Esophagus squamous epithelium (tissue), 5 donors: Measurements from ENCODE around the gene SMC6. TPM values are rescaled to one million over a fixed set of nuclear protein-coding genes. Genes with fewer than 3 reads are reported as not detected.
A peak's percentile ranks its signal among the peaks of the same experiment; 100 is the strongest.

ENCODE experiments used
- DNase-seq: peaks from one replicate; lab custom pipeline; 2025; lab: John Stamatoyannopoulos, UW
- H3K27ac ChIP-seq, 4 donors: fragments of 200-600 bp; sonication (generic); one replicate each; pipeline ENCODE4 v1.5.1; 2016 to 2019; ENCODE audit warnings: mild to moderate bottlenecking in 1 of 4
- H3K27me3 ChIP-seq, 4 donors: fragments of 200-600 bp; sonication (generic); 1 replicate in 3 of 4; 2 replicates in 1 of 4; pipeline versions ENCODE4 v1.5.1 to v1.6.0; 2017 to 2021; ENCODE audit warnings: antibody characterized with exemption in 1 of 4
- H3K36me3 ChIP-seq, 3 donors: fragments of 200-600 bp; sonication (generic); one replicate each; pipeline ENCODE4 v1.5.1; 2016 to 2019
- H3K4me1 ChIP-seq, 3 donors: fragments of 200-600 bp; sonication (generic); one replicate each; pipeline ENCODE4 v1.5.1; 2017 to 2019
- H3K4me3 ChIP-seq, 4 donors: fragments of 200-600 bp; sonication (generic); 1 replicate in 3 of 4; 2 replicates in 1 of 4; pipeline ENCODE4 v1.5.1; 2016 to 2019; ENCODE audit warnings: mild to moderate bottlenecking in 2 of 4, moderate library complexity in 1 of 4
- H3K9me3 ChIP-seq, 3 donors: fragments of 200-600 bp; sonication (generic); one replicate each; pipeline ENCODE4 v1.5.1; 2016 to 2019
- POLR2A ChIP-seq, 4 donors: fragments of 450-650 bp; IDR thresholded peaks; one replicate each; pipeline ENCODE4 v1.6.1; 2017; ENCODE audit warnings: antibody characterized with exemption in 4 of 4, mild to moderate bottlenecking in 4 of 4, moderate library complexity in 3 of 4
- WGBS, 2 donors: methylation state at CpG; one replicate each; pipeline ENCODE4 v1.1.5; 2018; 5-methylcytosine and 5-hydroxymethylcytosine counted together
- intact Hi-C: fragments of 100-400 bp; cut with DNase I; formaldehyde crosslinking; loops from one replicate; pipeline ENCODE4 v1.15.0; 2022
- total RNA-seq, 4 donors: library from RNA; depleted of rRNA; stranded (reverse); fragments of >200 nt; gene quantifications; one replicate each; pipeline ENCODE4 v1.1.0, GENCODE V29; 2016
- TF ChIP-seq, protein P1 (sequence below), 6 experiments: fragments of 450-650 bp in 4 of 6; fragments of 200-600 bp in 2 of 6; sonication (generic) in 2 of 6; IDR thresholded peaks; one replicate each; pipeline ENCODE4 v1.5.1; 2016 to 2019; ENCODE audit warnings: antibody characterized with exemption in 6 of 6, mild to moderate bottlenecking in 4 of 6, moderate library complexity in 4 of 6
- donor health status: DM: yes; HTN: yes; CAD: no.

SMC6 gene
- total RNA-seq, 4 donors from 2014 or later = 25.3 to 40.4 (median 31.7) TPM

DNA sequence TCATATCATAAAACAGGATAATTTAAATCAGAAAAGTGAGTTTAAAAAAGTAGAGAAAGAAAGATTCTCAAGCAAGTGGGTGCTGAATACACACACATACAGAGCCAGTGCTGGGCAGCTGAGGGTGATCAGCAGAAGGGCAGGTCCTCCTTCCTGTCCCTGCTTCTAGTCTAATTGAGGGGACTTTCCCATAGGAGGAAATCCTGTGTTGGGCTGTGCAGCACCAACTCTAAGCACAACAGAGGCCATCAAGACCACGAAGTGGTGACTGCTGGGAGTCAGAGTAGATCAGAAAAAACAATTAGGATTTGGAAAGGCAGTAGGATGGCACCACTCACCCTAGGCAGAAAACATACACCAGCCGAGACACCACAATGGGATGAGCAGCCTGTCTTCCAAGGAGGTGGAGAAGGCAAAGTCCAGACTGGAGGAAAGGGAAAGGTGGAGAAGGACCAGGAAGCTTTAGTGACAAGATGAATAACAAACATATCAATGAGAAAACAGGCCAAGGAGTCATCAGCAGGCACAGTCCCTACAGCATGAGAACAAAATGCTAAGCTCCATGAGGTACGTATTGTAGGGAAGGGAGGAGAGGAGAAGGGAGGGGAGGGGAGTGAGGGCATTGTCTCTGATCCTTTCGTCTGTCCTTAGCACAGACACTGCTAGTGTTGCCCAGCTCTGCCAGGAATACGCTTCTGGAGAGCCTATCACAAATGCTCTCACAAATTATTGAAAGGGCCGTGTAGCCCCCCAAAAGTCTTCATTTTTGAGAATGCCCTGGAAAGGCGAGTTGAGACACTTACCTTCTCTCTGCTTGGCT, 45.9 kb upstream of the SMC6 start:
- 51 to 66% methylated on average over 7 of the region's 7 CpGs for WGBS, 2 donors
- Histone ChIP-seq H3K4me3 (no peak overlapping the region), H3K9me3 (no peaks in the 10 kb centered on the region), H3K27ac (no peak overlapping the region), H3K27me3 (peaks cover 0 to 22% (median 0%) of the 10 kb centered on the region in 4 donors), H3K36me3 (no peaks in the 10 kb centered on the region), H3K4me1 (peaks cover 0 to 46% (median 3%) of the 10 kb centered on the region in 3 donors)
- intact Hi-C loops = no loop called here
- no peak for TF ChIP-seq POLR2A (IDR thresholded peaks at IDR 0.05)
- TF ChIP-seq, protein P1, sequence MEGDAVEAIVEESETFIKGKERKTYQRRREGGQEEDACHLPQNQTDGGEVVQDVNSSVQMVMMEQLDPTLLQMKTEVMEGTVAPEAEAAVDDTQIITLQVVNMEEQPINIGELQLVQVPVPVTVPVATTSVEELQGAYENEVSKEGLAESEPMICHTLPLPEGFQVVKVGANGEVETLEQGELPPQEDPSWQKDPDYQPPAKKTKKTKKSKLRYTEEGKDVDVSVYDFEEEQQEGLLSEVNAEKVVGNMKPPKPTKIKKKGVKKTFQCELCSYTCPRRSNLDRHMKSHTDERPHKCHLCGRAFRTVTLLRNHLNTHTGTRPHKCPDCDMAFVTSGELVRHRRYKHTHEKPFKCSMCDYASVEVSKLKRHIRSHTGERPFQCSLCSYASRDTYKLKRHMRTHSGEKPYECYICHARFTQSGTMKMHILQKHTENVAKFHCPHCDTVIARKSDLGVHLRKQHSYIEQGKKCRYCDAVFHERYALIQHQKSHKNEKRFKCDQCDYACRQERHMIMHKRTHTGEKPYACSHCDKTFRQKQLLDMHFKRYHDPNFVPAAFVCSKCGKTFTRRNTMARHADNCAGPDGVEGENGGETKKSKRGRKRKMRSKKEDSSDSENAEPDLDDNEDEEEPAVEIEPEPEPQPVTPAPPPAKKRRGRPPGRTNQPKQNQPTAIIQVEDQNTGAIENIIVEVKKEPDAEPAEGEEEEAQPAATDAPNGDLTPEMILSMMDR (IDR thresholded peaks at IDR 0.05) = no peak
- DNase-seq = no peak

GRCh38 chr2:17798338-17798737, 44.7 kb upstream of the SMC6 start:
- Histone ChIP-seq H3K9me3 (no peaks in the 10 kb centered on the region), H3K4me1 (peaks cover 0 to 58% (median 3%) of the 10 kb centered on the region in 3 donors), H3K27ac (peak overlapping the region in 2 of 4 donors; percentile 45 to 46), H3K36me3 (no peaks in the 10 kb centered on the region), H3K27me3 (peaks cover 0 to 25% (median 0%) of the 10 kb centered on the region in 4 donors), H3K4me3 (no peak overlapping the region)
- TF ChIP-seq, protein P1 (IDR thresholded peaks at IDR 0.05) = no peak
- no peak for TF ChIP-seq POLR2A (IDR thresholded peaks at IDR 0.05)
- DNase-seq = no peak
- 65 to 75% methylated on average over 4 of the region's 4 CpGs for WGBS, 2 donors
- intact Hi-C loops = no loop called here

DNA sequence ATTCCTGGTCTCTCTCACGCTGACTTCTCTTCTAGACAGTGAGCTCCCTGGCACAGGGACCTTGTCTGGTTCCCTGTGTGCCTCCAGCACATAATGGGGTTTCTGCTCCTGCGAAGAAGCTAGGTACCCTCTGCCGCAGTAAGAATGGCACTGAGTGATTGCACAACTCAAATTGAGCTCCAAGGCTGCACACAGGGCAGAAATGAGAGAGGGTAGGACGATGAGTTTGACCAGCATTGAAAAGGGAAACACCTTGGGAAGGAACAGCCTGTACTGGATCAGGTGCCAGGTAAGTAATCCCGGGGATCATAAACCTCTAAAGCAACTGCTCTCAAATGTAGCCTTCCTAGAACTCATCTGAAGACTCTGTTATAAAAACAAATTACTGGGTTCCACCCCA, 41.7 kb upstream of the SMC6 start:
- DNase-seq = no peak
- 37 to 62% methylated on average over 5 of the region's 5 CpGs for WGBS, 2 donors
- Histone ChIP-seq H3K4me3 (no peak overlapping the region), H3K9me3 (no peaks in the 10 kb centered on the region), H3K27ac (peak overlapping the region; percentile 63 to 82 (median 70)), H3K36me3 (no peaks in the 10 kb centered on the region), H3K27me3 (peaks cover 0 to 40% (median 0%) of the 10 kb centered on the region in 4 donors), H3K4me1 (peaks cover 0 to 87% (median 3%) of the 10 kb centered on the region in 3 donors)
- peak in 1 of 4 donors; percentile 7 for TF ChIP-seq POLR2A (IDR thresholded peaks at IDR 0.05)
- TF ChIP-seq, protein P1 (IDR thresholded peaks at IDR 0.05) = no peak
- intact Hi-C loops = no loop called here

GRCh38 chr2:17793803-17794354, 40.3 kb upstream of the SMC6 start:
- Histone ChIP-seq H3K36me3 (no peaks in the 10 kb centered on the region), H3K4me3 (no peak overlapping the region), H3K4me1 (peaks cover 0 to 76% (median 3%) of the 10 kb centered on the region in 3 donors), H3K27ac (peak overlapping the region in 3 of 4 donors; percentile 13 to 82 (median 72)), H3K9me3 (no peaks in the 10 kb centered on the region), H3K27me3 (peaks cover 0 to 33% (median 0%) of the 10 kb centered on the region in 4 donors)
- whole genome bisulfite sequencing, 2 donors = 70 to 76% methylated on average over 3 to 5 of the region's 6 CpGs
- intact Hi-C loops = no loop called here
- TF ChIP-seq, protein P1 (IDR thresholded peaks at IDR 0.05) = no peak
- no peak for TF ChIP-seq POLR2A (IDR thresholded peaks at IDR 0.05)
- no peak for DNase-seq

- H3K27ac ChIP-seq = peak overlapping the region in 1 of 4 donors; percentile 13
- H3K36me3 ChIP-seq = no peaks in the 10 kb centered on the region
- no peak overlapping the region for H3K4me3 ChIP-seq
- 36 to 54% methylated on average over 4 of the region's 4 CpGs for WGBS, 2 donors
- H3K9me3 ChIP-seq = no peaks in the 10 kb centered on the region
- no peak for DNase-seq
- intact Hi-C loops = no loop called here
- peaks cover 0 to 72% (median 3%) of the 10 kb centered on the region in 3 donors for H3K4me1 ChIP-seq
- TF ChIP-seq POLR2A (IDR thresholded peaks at IDR 0.05) = no peak
- TF ChIP-seq, protein P1 (IDR thresholded peaks at IDR 0.05) = no peak
- peaks cover 0 to 28% (median 0%) of the 10 kb centered on the region in 4 donors for H3K27me3 ChIP-seq
Observed at GRCh38 chr2:17793296-17793695, 39.7 kb upstream of the SMC6 start.
